H9 (cell line): ENCODE measurements around the gene DNAJB6. TPM values are rescaled to one million over a fixed set of nuclear protein-coding genes. Genes with fewer than 3 reads are reported as not detected.

Experiments used
- DNase-seq: peaks from one replicate; pipeline ENCODE4 v3.0.0-alpha.2; 2017
- H2AFZ ChIP-seq: one replicate; pipeline ENCODE4 v1.6.1; 2013; ENCODE audit warnings: mild to moderate bottlenecking, low read length, control low read depth, moderate library complexity
- H2AK5ac ChIP-seq: 2 replicates; pipeline ENCODE4 v1.6.1; 2013; ENCODE audit warnings: low read length, control low read depth, mixed read lengths; ENCODE audit not compliant: insufficient read length
- H2BK120ac ChIP-seq: one replicate; pipeline ENCODE4 v1.6.1; 2013; ENCODE audit warnings: low read depth, mild to moderate bottlenecking, low read length, control low read depth, inconsistent platforms; ENCODE audit not compliant: poor library complexity, severe bottlenecking
- H2BK12ac ChIP-seq: 2 replicates; pipeline ENCODE4 v1.6.1; 2013; ENCODE audit warnings: low read length, control low read depth, mixed read lengths, low read depth; ENCODE audit not compliant: insufficient read length
- H2BK15ac ChIP-seq: 2 replicates; pipeline ENCODE4 v1.6.1; 2013; ENCODE audit warnings: low read depth, low read length, control low read depth
- H2BK20ac ChIP-seq: one replicate; pipeline ENCODE4 v1.6.1; 2013; ENCODE audit warnings: low read depth, mild to moderate bottlenecking, low read length, control low read depth, inconsistent platforms; ENCODE audit not compliant: poor library complexity, severe bottlenecking
- H2BK5ac ChIP-seq: 2 replicates; pipeline ENCODE4 v1.6.1; 2013; ENCODE audit warnings: low read length, control low read depth, mixed read lengths; ENCODE audit not compliant: insufficient read length
- H3K14ac ChIP-seq: 2 replicates; pipeline ENCODE4 v1.6.1; 2013; ENCODE audit warnings: low read length, control low read depth; ENCODE audit not compliant: insufficient read depth
- H3K18ac ChIP-seq: 2 replicates; pipeline ENCODE4 v1.6.1; 2013; ENCODE audit warnings: low read depth, mild to moderate bottlenecking, mixed read lengths, low read length, control low read depth; ENCODE audit not compliant: insufficient read length
- H3K23ac ChIP-seq: 2 replicates; pipeline ENCODE4 v1.6.1; 2013; ENCODE audit warnings: low read length, control low read depth, mixed read lengths, low read depth; ENCODE audit not compliant: insufficient read length
- H3K23me2 ChIP-seq: 2 replicates; pipeline ENCODE4 v1.6.1; 2013; ENCODE audit warnings: low read depth, mild to moderate bottlenecking, mixed read lengths, low read length, control low read depth; ENCODE audit not compliant: insufficient read length, poor library complexity, severe bottlenecking
- H3K27ac ChIP-seq: 2 replicates; pipeline ENCODE4 v1.5.1; 2013; ENCODE audit warnings: low read length, control low read depth, mixed read lengths, low read depth; ENCODE audit not compliant: insufficient read length
- H3K27me3 ChIP-seq: 2 replicates; pipeline ENCODE4 v1.6.1; 2013; ENCODE audit warnings: low read length, control low read depth, inconsistent platforms; ENCODE audit not compliant: insufficient read depth
- H3K4ac ChIP-seq: 2 replicates; pipeline ENCODE4 v1.6.1; 2013; ENCODE audit warnings: low read depth, mild to moderate bottlenecking, control low read depth, inconsistent platforms, low read length, moderate library complexity
- H3K4me1 ChIP-seq: 2 replicates; pipeline ENCODE4 v1.6.1; 2013; ENCODE audit warnings: low read length, control low read depth, inconsistent platforms; ENCODE audit not compliant: insufficient read depth
- H3K4me2 ChIP-seq: 2 replicates; pipeline ENCODE4 v1.6.1; 2013; ENCODE audit warnings: low read length, control low read depth, mixed read lengths; ENCODE audit not compliant: insufficient read length, insufficient read depth
- H3K56ac ChIP-seq: 2 replicates; pipeline ENCODE4 v1.6.1; 2013; ENCODE audit warnings: low read depth, mild to moderate bottlenecking, mixed read lengths, low read length, control low read depth; ENCODE audit not compliant: insufficient read length
- H3K79me1 ChIP-seq: 2 replicates; pipeline ENCODE4 v1.6.1; 2013; ENCODE audit warnings: low read depth, mild to moderate bottlenecking, moderate library complexity, low read length, control low read depth, inconsistent platforms; ENCODE audit not compliant: insufficient read depth, poor library complexity, severe bottlenecking
- H3K79me2 ChIP-seq: 2 replicates; pipeline ENCODE4 v1.6.1; 2013; ENCODE audit warnings: low read length, control low read depth, inconsistent platforms; ENCODE audit not compliant: insufficient read depth
- H3K9ac ChIP-seq: 2 replicates; pipeline ENCODE4 v1.6.1; 2013; ENCODE audit warnings: low read length, control low read depth, mixed read lengths; ENCODE audit not compliant: insufficient read length; ENCODE audit errors: extremely low read depth
- H3K9me3 ChIP-seq: one replicate; pipeline ENCODE4 v1.6.1; 2013; ENCODE audit warnings: low read depth, low read length, inconsistent platforms; ENCODE audit not compliant: control insufficient read depth
- H3T11ph ChIP-seq: one replicate; pipeline ENCODE4 v1.6.1; 2013; ENCODE audit warnings: mild to moderate bottlenecking, low read length, control low read depth, inconsistent platforms
- H4K20me1 ChIP-seq: one replicate; pipeline ENCODE4 v1.6.1; 2013; ENCODE audit not compliant: control insufficient read depth, insufficient read length, insufficient read depth
- H4K5ac ChIP-seq: 2 replicates; pipeline ENCODE4 v1.6.1; 2013; ENCODE audit warnings: low read depth, mild to moderate bottlenecking, mixed read lengths, low read length, control low read depth; ENCODE audit not compliant: insufficient read length
- H4K8ac ChIP-seq: replicated peaks from 2 replicates; pipeline ENCODE4 v1.6.1; 2013; ENCODE audit warnings: low read length, control low read depth, mixed read lengths, low read depth; ENCODE audit not compliant: insufficient read length
- H4K91ac ChIP-seq: 2 replicates; pipeline ENCODE4 v1.6.1; 2013; ENCODE audit warnings: low read depth, mild to moderate bottlenecking, moderate library complexity, mixed read lengths, low read length, control low read depth; ENCODE audit not compliant: insufficient read length
- H3K27ac Mint-ChIP-seq, 3 experiments: 2 replicates in 2 of 3; 3 replicates in 1 of 3; pipeline ENCODE4 v1.8.0; 2020 to 2021; ENCODE audit warnings: mixed read lengths in 3 of 3, mild to moderate bottlenecking in 1 of 3, moderate library complexity in 1 of 3
- H3K27me3 Mint-ChIP-seq: 2 replicates; pipeline ENCODE4 v1.8.0; 2021; ENCODE audit warnings: low read depth, mild to moderate bottlenecking, moderate library complexity, mixed read lengths
- H3K36me3 Mint-ChIP-seq, 3 experiments: 2 replicates in 2 of 3; 3 replicates in 1 of 3; pipeline ENCODE4 v1.8.0; 2020 to 2021; ENCODE audit warnings: low read depth in 3 of 3, mixed read lengths in 3 of 3; ENCODE audit not compliant: insufficient read depth in 1 of 3
- H3K4me1 Mint-ChIP-seq, 2 experiments: 2 replicates each; pipeline ENCODE4 v1.8.0; 2020; ENCODE audit warnings: mixed read lengths in 2 of 2
- H3K4me3 Mint-ChIP-seq, 2 experiments: 2 replicates in 1 of 2; 3 replicates in 1 of 2; pipeline ENCODE4 v1.8.0; 2020 to 2021; ENCODE audit warnings: mild to moderate bottlenecking in 2 of 2, mixed read lengths in 2 of 2, moderate library complexity in 1 of 2
- H3K9me3 Mint-ChIP-seq, 2 experiments: 2 replicates in 1 of 2; 3 replicates in 1 of 2; pipeline ENCODE4 v1.8.0; 2020; ENCODE audit warnings: mild to moderate bottlenecking in 2 of 2, mixed read lengths in 2 of 2, moderate library complexity in 1 of 2
- CTCF ChIP-seq: fragments of 200-600 bp; sonication (generic); conservative IDR thresholded peaks from 3 replicates; pipeline ENCODE4 v1.8.0; 2021; ENCODE audit warnings: antibody characterized with exemption, mild to moderate bottlenecking
- WGBS: extraction: QIAGEN DNeasy Blood & Tissue Kit; methylation state at CpG from one replicate; pipeline ENCODE4 v1.1.7; 2013; ENCODE audit warnings: missing lambda C conversion rate, low lambda C conversion rate, mixed read lengths; ENCODE audit not compliant: insufficient read length; ENCODE audit errors: extremely low coverage; 5-methylcytosine and 5-hydroxymethylcytosine counted together
- total RNA-seq: library from RNA; stranded (reverse); gene quantifications from 2 replicates; pipeline ENCODE4 v1.2.1, GENCODE V29; 2021

Gene DNAJB6
- total RNA-seq, 1 experiment from 2014 or later: 215 TPM

GRCh38 chr7:157405501-157405900 lies 68.7 kb downstream of the DNAJB6 start:
- peaks cover 18 to 56% (median 35%) of the 10 kb centered on the region in 3 experiments; a peak in 6 of 7 replicates for H3K36me3 Mint-ChIP-seq

More at GRCh38 chr7:157405501-157405900, 68.7 kb downstream of the DNAJB6 start:
- no peak overlapping the region for H2BK120ac ChIP-seq
- Mint-ChIP-seq H3K27ac (0 out of 7 replicates have a peak overlapping the region, but pooled peaks of 1 of the 3 experiments have one; percentile 57), H3K27me3 (no peaks in the 10 kb centered on the region), H3K4me3 (no peak overlapping the region), H3K9me3 (no peaks in the 10 kb centered on the region; a peak in 1 of 5 replicates), H3K4me1 (peaks cover 5 to 11% of the 10 kb centered on the region in 2 experiments)
- no peaks in the 10 kb centered on the region for H3K23me2 ChIP-seq
- no CpG with 5 or more reads among the region's 13 CpGs for WGBS
- H3K4ac ChIP-seq: no peak overlapping the region
- H3K79me2 ChIP-seq: peaks cover 1% of the 10 kb centered on the region; the same call in 1 of the 2 replicates
- H4K5ac ChIP-seq: no peak overlapping the region
- H3K4me1 ChIP-seq: no peaks in the 10 kb centered on the region
- no peak for TF ChIP-seq CTCF
- H4K8ac ChIP-seq: no peak overlapping the region
- no peak overlapping the region for H2BK5ac ChIP-seq
- no peak overlapping the region for H3T11ph ChIP-seq
- H3K56ac ChIP-seq: no peak overlapping the region
- no peak overlapping the region for H2AK5ac ChIP-seq
- no peak overlapping the region for H3K9ac ChIP-seq
- H3K23ac ChIP-seq: no peak overlapping the region
- H2BK20ac ChIP-seq: no peak overlapping the region
- no peak for DNase-seq
- H3K27me3 ChIP-seq: no peaks in the 10 kb centered on the region
- no peak overlapping the region for H3K18ac ChIP-seq
- peaks cover 7% of the 10 kb centered on the region for H3K79me1 ChIP-seq
- H4K20me1 ChIP-seq: no peaks in the 10 kb centered on the region
- no peak overlapping the region for H3K14ac ChIP-seq
- H2BK15ac ChIP-seq: no peak overlapping the region
- H2BK12ac ChIP-seq: no peak overlapping the region
- no peaks in the 10 kb centered on the region for H3K9me3 ChIP-seq
- H4K91ac ChIP-seq: no peak overlapping the region
- H3K4me2 ChIP-seq: no peak overlapping the region
- no peak overlapping the region for H3K27ac ChIP-seq
- no peak overlapping the region for H2AFZ ChIP-seq
